Measurements from ENCODE around the gene RAB3A.

RAB3A gene

GRCh38 chr19:18185538-18185937, 18.3 kb downstream of the RAB3A start:
- Histone ChIP-seq H2BK120ac (ENCODE audit: low read depth, low read length) (no peak overlapping the region), H3K36me3 (ENCODE audit: control insufficient read depth in 1 of 2, insufficient read depth in 2 of 2, low read depth in 1 of 2, low read length in 2 of 2) (no peaks in the 10 kb centered on the region)
- 53% methylated on average over 6 of the region's 6 CpGs for WGBS

DNA sequence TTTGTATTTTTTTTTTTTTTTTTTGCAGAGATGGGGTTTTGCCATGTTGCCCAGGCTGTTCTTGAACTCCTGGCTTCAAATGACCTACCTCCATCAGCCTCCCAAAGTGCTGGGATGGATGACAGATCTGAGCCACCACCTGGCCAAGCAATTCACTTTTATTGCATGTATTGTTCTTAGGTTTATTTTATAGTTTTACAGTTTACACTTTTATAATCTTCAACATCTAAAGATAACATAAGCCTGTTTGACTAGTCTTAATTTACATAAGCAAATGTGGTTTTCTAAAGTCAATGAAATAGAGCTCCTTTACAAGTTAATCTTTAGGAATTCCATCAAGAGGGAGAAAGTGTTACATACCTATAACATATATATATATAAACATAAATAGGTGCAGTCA, 20.3 kb downstream of the RAB3A start:
- Histone ChIP-seq H4K8ac (ENCODE audit: low read length) (no peak overlapping the region), H3K27me3 (ENCODE audit: control insufficient read depth in 1 of 2, insufficient read depth in 1 of 2, low read length in 2 of 2) (no peaks in the 10 kb centered on the region), H3K9me3 (ENCODE audit: control insufficient read depth, low read length) (no peaks in the 10 kb centered on the region), H3K79me1 (replicated peaks; ENCODE audit: low read length, poor library complexity, severe bottlenecking) (no peaks in the 10 kb centered on the region), H3K4me2 (ENCODE audit: low read length, poor library complexity, severe bottlenecking) (no peak overlapping the region), H3K4me1 (ENCODE audit: control insufficient read depth, insufficient read depth, low read depth, low read length) (no peaks in the 10 kb centered on the region), H2BK12ac (ENCODE audit: low read length in 2 of 2) (no peak overlapping the region), H3K14ac (ENCODE audit: low read length in 2 of 2) (no peak overlapping the region), H2BK120ac (ENCODE audit: low read depth, low read length) (no peak overlapping the region), H3K4me3 (ENCODE audit: insufficient read depth in 1 of 2, low read depth in 1 of 2, low read length in 2 of 2) (no peak overlapping the region), H3K9ac (ENCODE audit: low read length) (no peak overlapping the region), H3K36me3 (ENCODE audit: control insufficient read depth in 1 of 2, insufficient read depth in 2 of 2, low read depth in 1 of 2, low read length in 2 of 2) (peaks cover 0 to 4% of the 10 kb centered on the region in 2 experiments), H2BK5ac (ENCODE audit: low read depth, low read length, poor library complexity, severe bottlenecking) (no peak overlapping the region), H2AK5ac (ENCODE audit: low read length, severe bottlenecking) (no peak overlapping the region), H3K27ac (ENCODE audit: low read length, poor library complexity, severe bottlenecking) (no peak overlapping the region), H3K23ac (ENCODE audit: low read length in 2 of 2) (no peak overlapping the region), H2BK15ac (ENCODE audit: low read depth, poor library complexity, severe bottlenecking) (no peak overlapping the region), H2AFZ (ENCODE audit: low read depth, low read length) (no peak overlapping the region), H4K91ac (ENCODE audit: low read length) (no peak overlapping the region), H3K18ac (ENCODE audit: low read depth in 1 of 2, low read length in 2 of 2) (no peak overlapping the region), H3K4ac (ENCODE audit: low read depth in 1 of 2, low read length in 2 of 2) (no peak overlapping the region)
- DNase-seq = no peak

More at GRCh38 chr19:18185538-18185937, 18.3 kb downstream of the RAB3A start:
- Histone ChIP-seq H4K91ac (ENCODE audit: low read length) (no peak overlapping the region), H3K27ac (ENCODE audit: low read length, poor library complexity, severe bottlenecking) (no peak overlapping the region), H2AFZ (ENCODE audit: low read depth, low read length) (no peak overlapping the region), H3K4me2 (ENCODE audit: low read length, poor library complexity, severe bottlenecking) (no peak overlapping the region), H2AK5ac (ENCODE audit: low read length, severe bottlenecking) (no peak overlapping the region), H3K27me3 (ENCODE audit: control insufficient read depth in 1 of 2, insufficient read depth in 1 of 2, low read length in 2 of 2) (no peaks in the 10 kb centered on the region), H3K4me1 (ENCODE audit: control insufficient read depth, insufficient read depth, low read depth, low read length) (no peaks in the 10 kb centered on the region), H3K23ac (ENCODE audit: low read length in 2 of 2) (no peak overlapping the region), H3K79me1 (replicated peaks; ENCODE audit: low read length, poor library complexity, severe bottlenecking) (no peaks in the 10 kb centered on the region), H3K9ac (ENCODE audit: low read length) (no peak overlapping the region), H2BK15ac (ENCODE audit: low read depth, poor library complexity, severe bottlenecking) (no peak overlapping the region), H2BK12ac (ENCODE audit: low read length in 2 of 2) (no peak overlapping the region), H3K18ac (ENCODE audit: low read depth in 1 of 2, low read length in 2 of 2) (no peak overlapping the region), H4K8ac (ENCODE audit: low read length) (no peak overlapping the region), H3K4ac (ENCODE audit: low read depth in 1 of 2, low read length in 2 of 2) (no peak overlapping the region), H2BK5ac (ENCODE audit: low read depth, low read length, poor library complexity, severe bottlenecking) (no peak overlapping the region), H3K4me3 (ENCODE audit: insufficient read depth in 1 of 2, low read depth in 1 of 2, low read length in 2 of 2) (no peak overlapping the region), H3K14ac (ENCODE audit: low read length in 2 of 2) (no peak overlapping the region), H3K9me3 (ENCODE audit: control insufficient read depth, low read length) (no peaks in the 10 kb centered on the region)
- no peak for DNase-seq

GRCh38 chr19:18179957-18180356, 23.9 kb downstream of the RAB3A start:
- no peak overlapping the region for H2AFZ ChIP-seq (ENCODE audit: low read depth, low read length)
- no peak overlapping the region for H2BK5ac ChIP-seq (ENCODE audit: low read depth, low read length, poor library complexity, severe bottlenecking)
- H4K91ac ChIP-seq (ENCODE audit: low read length) = no peak overlapping the region
- no peak overlapping the region for H2BK12ac ChIP-seq (ENCODE audit: low read length in 2 of 2)
- H2BK120ac ChIP-seq (ENCODE audit: low read depth, low read length) = no peak overlapping the region
- no peak overlapping the region for H2AK5ac ChIP-seq (ENCODE audit: low read length, severe bottlenecking)
- no peak overlapping the region for H3K23ac ChIP-seq (ENCODE audit: low read length in 2 of 2)
- H3K4me3 ChIP-seq (ENCODE audit: insufficient read depth in 1 of 2, low read depth in 1 of 2, low read length in 2 of 2) = no peak overlapping the region
- H3K4me1 ChIP-seq (ENCODE audit: control insufficient read depth, insufficient read depth, low read depth, low read length) = peaks cover 3% of the 10 kb centered on the region
- H2BK15ac ChIP-seq (ENCODE audit: low read depth, poor library complexity, severe bottlenecking) = no peak overlapping the region
- H3K9me3 ChIP-seq (ENCODE audit: control insufficient read depth, low read length) = no peaks in the 10 kb centered on the region
- H3K18ac ChIP-seq (ENCODE audit: low read depth in 1 of 2, low read length in 2 of 2) = no peak overlapping the region
- H4K8ac ChIP-seq (ENCODE audit: low read length) = no peak overlapping the region
- peaks cover 0 to 6% of the 10 kb centered on the region in 2 experiments for H3K27me3 ChIP-seq (ENCODE audit: control insufficient read depth in 1 of 2, insufficient read depth in 1 of 2, low read length in 2 of 2)
- H3K79me1 ChIP-seq (replicated peaks; ENCODE audit: low read length, poor library complexity, severe bottlenecking) = no peaks in the 10 kb centered on the region
- H3K36me3 ChIP-seq (ENCODE audit: control insufficient read depth in 1 of 2, insufficient read depth in 2 of 2, low read depth in 1 of 2, low read length in 2 of 2) = peaks cover 0 to 21% of the 10 kb centered on the region in 2 experiments
- no peak for DNase-seq
- WGBS = 87% methylated on average over 2 of the region's 5 CpGs
- no peak overlapping the region for H3K27ac ChIP-seq (ENCODE audit: low read length, poor library complexity, severe bottlenecking)
- no peak overlapping the region for H3K4ac ChIP-seq (ENCODE audit: low read depth in 1 of 2, low read length in 2 of 2)
- H3K4me2 ChIP-seq (ENCODE audit: low read length, poor library complexity, severe bottlenecking) = no peak overlapping the region
- H3K9ac ChIP-seq (ENCODE audit: low read length) = no peak overlapping the region
- H3K14ac ChIP-seq (ENCODE audit: low read length in 2 of 2) = no peak overlapping the region

DNA sequence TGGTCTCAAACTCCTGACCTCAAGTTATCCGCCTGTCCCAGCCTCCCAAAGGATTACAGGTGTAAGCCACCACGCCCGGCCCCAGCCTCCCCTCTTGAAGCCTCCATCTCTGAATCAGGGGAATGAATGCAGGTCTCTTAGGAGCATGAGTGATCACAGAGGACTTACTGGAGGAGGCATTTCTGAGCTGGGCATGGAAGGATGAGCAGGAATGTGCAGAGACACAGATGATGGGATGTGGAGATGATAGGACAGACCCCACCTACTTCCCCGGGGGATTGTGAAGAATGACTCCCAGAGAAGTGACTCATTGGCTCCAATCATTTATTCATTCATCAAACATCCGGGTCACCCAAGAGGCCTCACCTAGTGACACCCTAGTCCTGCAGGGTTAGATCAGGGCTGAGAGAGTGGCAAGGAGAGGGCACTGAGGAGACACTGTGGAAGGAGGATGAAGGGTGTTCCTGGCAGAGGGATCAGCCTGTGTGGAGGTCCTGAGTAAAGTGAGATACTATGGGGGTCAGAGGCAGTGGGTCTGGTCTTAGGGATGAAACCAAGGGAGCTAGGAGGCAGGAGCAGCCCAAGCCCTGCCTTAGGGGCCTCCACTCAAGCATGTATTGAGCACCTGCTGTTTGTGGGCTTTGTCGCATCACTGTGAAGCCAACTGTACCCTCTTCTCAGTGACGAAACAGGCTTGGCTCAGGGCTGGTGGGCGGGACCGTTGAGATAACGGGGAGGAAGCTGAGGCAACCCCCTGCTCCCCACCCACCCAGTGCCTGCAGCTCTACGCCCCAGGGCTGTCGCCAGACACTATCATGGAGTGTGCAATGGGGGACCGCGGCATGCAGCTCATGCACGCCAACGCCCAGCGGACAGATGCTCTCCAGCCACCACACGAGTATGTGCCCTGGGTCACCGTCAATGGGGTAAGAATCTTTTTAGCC, 27.2 kb downstream of the RAB3A start:
- H2BK12ac ChIP-seq (ENCODE audit: low read length in 2 of 2) = no peak overlapping the region
- no peak overlapping the region for H2AK5ac ChIP-seq (ENCODE audit: low read length, severe bottlenecking)
- no peak overlapping the region for H4K8ac ChIP-seq (ENCODE audit: low read length)
- no peaks in the 10 kb centered on the region for H3K79me1 ChIP-seq (replicated peaks; ENCODE audit: low read length, poor library complexity, severe bottlenecking)
- H3K27ac ChIP-seq (ENCODE audit: low read length, poor library complexity, severe bottlenecking) = no peak overlapping the region
- no peak overlapping the region for H3K4ac ChIP-seq (ENCODE audit: low read depth in 1 of 2, low read length in 2 of 2)
- H3K14ac ChIP-seq (ENCODE audit: low read length in 2 of 2) = no peak overlapping the region
- H3K4me1 ChIP-seq (ENCODE audit: control insufficient read depth, insufficient read depth, low read depth, low read length) = peaks cover 16% of the 10 kb centered on the region
- no peak overlapping the region for H2BK15ac ChIP-seq (ENCODE audit: low read depth, poor library complexity, severe bottlenecking)
- H3K36me3 ChIP-seq (ENCODE audit: control insufficient read depth in 1 of 2, insufficient read depth in 2 of 2, low read depth in 1 of 2, low read length in 2 of 2) = peaks cover 6 to 21% of the 10 kb centered on the region in 2 experiments
- no peak for DNase-seq
- H3K18ac ChIP-seq (ENCODE audit: low read depth in 1 of 2, low read length in 2 of 2) = no peak overlapping the region
- H4K91ac ChIP-seq (ENCODE audit: low read length) = no peak overlapping the region
- H2BK5ac ChIP-seq (ENCODE audit: low read depth, low read length, poor library complexity, severe bottlenecking) = no peak overlapping the region
- H3K23ac ChIP-seq (ENCODE audit: low read length in 2 of 2) = no peak overlapping the region
- no peak overlapping the region for H2BK120ac ChIP-seq (ENCODE audit: low read depth, low read length)
- H3K4me3 ChIP-seq (ENCODE audit: insufficient read depth in 1 of 2, low read depth in 1 of 2, low read length in 2 of 2) = no peak overlapping the region
- H3K27me3 ChIP-seq (ENCODE audit: control insufficient read depth in 1 of 2, insufficient read depth in 1 of 2, low read length in 2 of 2) = peaks cover 0 to 7% of the 10 kb centered on the region in 2 experiments
- no peak overlapping the region for H3K4me2 ChIP-seq (ENCODE audit: low read length, poor library complexity, severe bottlenecking)
- WGBS = 94% methylated on average over 18 of the region's 19 CpGs
- no peaks in the 10 kb centered on the region for H3K9me3 ChIP-seq (ENCODE audit: control insufficient read depth, low read length)
- no peak overlapping the region for H3K9ac ChIP-seq (ENCODE audit: low read length)
- H2AFZ ChIP-seq (ENCODE audit: low read depth, low read length) = no peak overlapping the region
